H9 (cell line): ENCODE measurements around the gene DOCK10. TPM values are rescaled to one million over a fixed set of nuclear protein-coding genes. Genes with fewer than 3 reads are reported as not detected.

Experiments
- DNase-seq: peaks from one replicate; pipeline ENCODE4 v3.0.0-alpha.2; 2017
- H2AFZ ChIP-seq: one replicate; pipeline ENCODE4 v1.6.1; 2013; ENCODE audit warnings: mild to moderate bottlenecking, low read length, control low read depth, moderate library complexity
- H2AK5ac ChIP-seq: 2 replicates; pipeline ENCODE4 v1.6.1; 2013; ENCODE audit warnings: low read length, control low read depth, mixed read lengths; ENCODE audit not compliant: insufficient read length
- H2BK120ac ChIP-seq: one replicate; pipeline ENCODE4 v1.6.1; 2013; ENCODE audit warnings: low read depth, mild to moderate bottlenecking, low read length, control low read depth, inconsistent platforms; ENCODE audit not compliant: poor library complexity, severe bottlenecking
- H2BK12ac ChIP-seq: 2 replicates; pipeline ENCODE4 v1.6.1; 2013; ENCODE audit warnings: low read length, control low read depth, mixed read lengths, low read depth; ENCODE audit not compliant: insufficient read length
- H2BK15ac ChIP-seq: 2 replicates; pipeline ENCODE4 v1.6.1; 2013; ENCODE audit warnings: low read depth, low read length, control low read depth
- H2BK20ac ChIP-seq: one replicate; pipeline ENCODE4 v1.6.1; 2013; ENCODE audit warnings: low read depth, mild to moderate bottlenecking, low read length, control low read depth, inconsistent platforms; ENCODE audit not compliant: poor library complexity, severe bottlenecking
- H2BK5ac ChIP-seq: 2 replicates; pipeline ENCODE4 v1.6.1; 2013; ENCODE audit warnings: low read length, control low read depth, mixed read lengths; ENCODE audit not compliant: insufficient read length
- H3K14ac ChIP-seq: 2 replicates; pipeline ENCODE4 v1.6.1; 2013; ENCODE audit warnings: low read length, control low read depth; ENCODE audit not compliant: insufficient read depth
- H3K18ac ChIP-seq: 2 replicates; pipeline ENCODE4 v1.6.1; 2013; ENCODE audit warnings: low read depth, mild to moderate bottlenecking, mixed read lengths, low read length, control low read depth; ENCODE audit not compliant: insufficient read length
- H3K23ac ChIP-seq: 2 replicates; pipeline ENCODE4 v1.6.1; 2013; ENCODE audit warnings: low read length, control low read depth, mixed read lengths, low read depth; ENCODE audit not compliant: insufficient read length
- H3K23me2 ChIP-seq: 2 replicates; pipeline ENCODE4 v1.6.1; 2013; ENCODE audit warnings: low read depth, mild to moderate bottlenecking, mixed read lengths, low read length, control low read depth; ENCODE audit not compliant: insufficient read length, poor library complexity, severe bottlenecking
- H3K27ac ChIP-seq: 2 replicates; pipeline ENCODE4 v1.5.1; 2013; ENCODE audit warnings: low read length, control low read depth, mixed read lengths, low read depth; ENCODE audit not compliant: insufficient read length
- H3K27me3 ChIP-seq: 2 replicates; pipeline ENCODE4 v1.6.1; 2013; ENCODE audit warnings: low read length, control low read depth, inconsistent platforms; ENCODE audit not compliant: insufficient read depth
- H3K4ac ChIP-seq: 2 replicates; pipeline ENCODE4 v1.6.1; 2013; ENCODE audit warnings: low read depth, mild to moderate bottlenecking, control low read depth, inconsistent platforms, low read length, moderate library complexity
- H3K4me1 ChIP-seq: 2 replicates; pipeline ENCODE4 v1.6.1; 2013; ENCODE audit warnings: low read length, control low read depth, inconsistent platforms; ENCODE audit not compliant: insufficient read depth
- H3K4me2 ChIP-seq: 2 replicates; pipeline ENCODE4 v1.6.1; 2013; ENCODE audit warnings: low read length, control low read depth, mixed read lengths; ENCODE audit not compliant: insufficient read length, insufficient read depth
- H3K56ac ChIP-seq: 2 replicates; pipeline ENCODE4 v1.6.1; 2013; ENCODE audit warnings: low read depth, mild to moderate bottlenecking, mixed read lengths, low read length, control low read depth; ENCODE audit not compliant: insufficient read length
- H3K79me1 ChIP-seq: 2 replicates; pipeline ENCODE4 v1.6.1; 2013; ENCODE audit warnings: low read depth, mild to moderate bottlenecking, moderate library complexity, low read length, control low read depth, inconsistent platforms; ENCODE audit not compliant: insufficient read depth, poor library complexity, severe bottlenecking
- H3K79me2 ChIP-seq: 2 replicates; pipeline ENCODE4 v1.6.1; 2013; ENCODE audit warnings: low read length, control low read depth, inconsistent platforms; ENCODE audit not compliant: insufficient read depth
- H3K9ac ChIP-seq: 2 replicates; pipeline ENCODE4 v1.6.1; 2013; ENCODE audit warnings: low read length, control low read depth, mixed read lengths; ENCODE audit not compliant: insufficient read length; ENCODE audit errors: extremely low read depth
- H3K9me3 ChIP-seq: one replicate; pipeline ENCODE4 v1.6.1; 2013; ENCODE audit warnings: low read depth, low read length, inconsistent platforms; ENCODE audit not compliant: control insufficient read depth
- H3T11ph ChIP-seq: one replicate; pipeline ENCODE4 v1.6.1; 2013; ENCODE audit warnings: mild to moderate bottlenecking, low read length, control low read depth, inconsistent platforms
- H4K20me1 ChIP-seq: one replicate; pipeline ENCODE4 v1.6.1; 2013; ENCODE audit not compliant: control insufficient read depth, insufficient read length, insufficient read depth
- H4K5ac ChIP-seq: 2 replicates; pipeline ENCODE4 v1.6.1; 2013; ENCODE audit warnings: low read depth, mild to moderate bottlenecking, mixed read lengths, low read length, control low read depth; ENCODE audit not compliant: insufficient read length
- H4K8ac ChIP-seq: replicated peaks from 2 replicates; pipeline ENCODE4 v1.6.1; 2013; ENCODE audit warnings: low read length, control low read depth, mixed read lengths, low read depth; ENCODE audit not compliant: insufficient read length
- H4K91ac ChIP-seq: 2 replicates; pipeline ENCODE4 v1.6.1; 2013; ENCODE audit warnings: low read depth, mild to moderate bottlenecking, moderate library complexity, mixed read lengths, low read length, control low read depth; ENCODE audit not compliant: insufficient read length
- H3K27ac Mint-ChIP-seq, 3 experiments: 2 replicates in 2 of 3; 3 replicates in 1 of 3; pipeline ENCODE4 v1.8.0; 2020 to 2021; ENCODE audit warnings: mixed read lengths in 3 of 3, mild to moderate bottlenecking in 1 of 3, moderate library complexity in 1 of 3
- H3K27me3 Mint-ChIP-seq: 2 replicates; pipeline ENCODE4 v1.8.0; 2021; ENCODE audit warnings: low read depth, mild to moderate bottlenecking, moderate library complexity, mixed read lengths
- H3K36me3 Mint-ChIP-seq, 3 experiments: 2 replicates in 2 of 3; 3 replicates in 1 of 3; pipeline ENCODE4 v1.8.0; 2020 to 2021; ENCODE audit warnings: low read depth in 3 of 3, mixed read lengths in 3 of 3; ENCODE audit not compliant: insufficient read depth in 1 of 3
- H3K4me1 Mint-ChIP-seq, 2 experiments: 2 replicates each; pipeline ENCODE4 v1.8.0; 2020; ENCODE audit warnings: mixed read lengths in 2 of 2
- H3K4me3 Mint-ChIP-seq, 2 experiments: 2 replicates in 1 of 2; 3 replicates in 1 of 2; pipeline ENCODE4 v1.8.0; 2020 to 2021; ENCODE audit warnings: mild to moderate bottlenecking in 2 of 2, mixed read lengths in 2 of 2, moderate library complexity in 1 of 2
- H3K9me3 Mint-ChIP-seq, 2 experiments: 2 replicates in 1 of 2; 3 replicates in 1 of 2; pipeline ENCODE4 v1.8.0; 2020; ENCODE audit warnings: mild to moderate bottlenecking in 2 of 2, mixed read lengths in 2 of 2, moderate library complexity in 1 of 2
- WGBS: extraction: QIAGEN DNeasy Blood & Tissue Kit; methylation state at CpG from one replicate; pipeline ENCODE4 v1.1.7; 2013; ENCODE audit warnings: missing lambda C conversion rate, low lambda C conversion rate, mixed read lengths; ENCODE audit not compliant: insufficient read length; ENCODE audit errors: extremely low coverage; 5-methylcytosine and 5-hydroxymethylcytosine counted together
- total RNA-seq: library from RNA; stranded (reverse); gene quantifications from 2 replicates; pipeline ENCODE4 v1.2.1, GENCODE V29; 2021
- TF ChIP-seq, protein P1 (sequence below): fragments of 200-600 bp; sonication (generic); conservative IDR thresholded peaks from 3 replicates; pipeline ENCODE4 v1.8.0; 2021; ENCODE audit warnings: antibody characterized with exemption, mild to moderate bottlenecking

The DOCK10 gene
- total RNA-seq, 1 experiment from 2014 or later, result 0.79 TPM

DNA sequence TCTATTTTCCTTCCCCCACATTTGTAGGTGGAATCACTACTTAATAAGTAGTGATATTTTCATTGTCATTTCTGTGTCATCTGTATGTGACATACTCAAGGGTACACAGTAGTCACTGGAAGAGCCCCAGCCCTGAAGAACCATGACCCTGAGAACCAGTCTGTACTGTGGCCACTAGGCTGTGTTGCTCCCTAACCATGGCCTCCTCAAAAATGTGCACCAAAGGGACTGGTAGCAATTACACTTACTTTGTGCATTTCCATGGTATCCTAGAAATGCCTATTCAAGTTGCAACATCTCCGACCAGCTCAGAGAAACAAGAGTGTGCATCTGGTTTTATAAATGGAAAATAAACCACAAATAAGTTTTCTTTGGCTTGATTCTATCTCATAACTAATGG, 155.1 kb downstream of the DOCK10 start:
- H2BK20ac ChIP-seq, result no peak overlapping the region
- H3K79me2 ChIP-seq, result no peaks in the 10 kb centered on the region
- H3K14ac ChIP-seq, result no peak overlapping the region
- no peaks in the 10 kb centered on the region for H3K23me2 ChIP-seq
- no peak overlapping the region for H2AK5ac ChIP-seq
- no peaks in the 10 kb centered on the region for H3K27me3 ChIP-seq
- H4K8ac ChIP-seq, result no peak overlapping the region
- H3K9ac ChIP-seq, result no peak overlapping the region
- no peak overlapping the region for H2BK12ac ChIP-seq
- H3K18ac ChIP-seq, result no peak overlapping the region
- no peak overlapping the region for H3T11ph ChIP-seq
- peaks cover 0 to 4% of the 10 kb centered on the region in 2 experiments; a peak in 1 of 4 replicates for H3K4me1 Mint-ChIP-seq
- H3K36me3 Mint-ChIP-seq, result peaks cover 0 to 7% (median 0%) of the 10 kb centered on the region in 3 experiments; a peak in 1 of 7 replicates
- TF ChIP-seq, protein P1, sequence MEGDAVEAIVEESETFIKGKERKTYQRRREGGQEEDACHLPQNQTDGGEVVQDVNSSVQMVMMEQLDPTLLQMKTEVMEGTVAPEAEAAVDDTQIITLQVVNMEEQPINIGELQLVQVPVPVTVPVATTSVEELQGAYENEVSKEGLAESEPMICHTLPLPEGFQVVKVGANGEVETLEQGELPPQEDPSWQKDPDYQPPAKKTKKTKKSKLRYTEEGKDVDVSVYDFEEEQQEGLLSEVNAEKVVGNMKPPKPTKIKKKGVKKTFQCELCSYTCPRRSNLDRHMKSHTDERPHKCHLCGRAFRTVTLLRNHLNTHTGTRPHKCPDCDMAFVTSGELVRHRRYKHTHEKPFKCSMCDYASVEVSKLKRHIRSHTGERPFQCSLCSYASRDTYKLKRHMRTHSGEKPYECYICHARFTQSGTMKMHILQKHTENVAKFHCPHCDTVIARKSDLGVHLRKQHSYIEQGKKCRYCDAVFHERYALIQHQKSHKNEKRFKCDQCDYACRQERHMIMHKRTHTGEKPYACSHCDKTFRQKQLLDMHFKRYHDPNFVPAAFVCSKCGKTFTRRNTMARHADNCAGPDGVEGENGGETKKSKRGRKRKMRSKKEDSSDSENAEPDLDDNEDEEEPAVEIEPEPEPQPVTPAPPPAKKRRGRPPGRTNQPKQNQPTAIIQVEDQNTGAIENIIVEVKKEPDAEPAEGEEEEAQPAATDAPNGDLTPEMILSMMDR, result no peak
- no peaks in the 10 kb centered on the region for H4K20me1 ChIP-seq
- no peak overlapping the region for H3K4me2 ChIP-seq
- WGBS, result no CpG with 5 or more reads among the region's 1 CpG
- H3K27ac ChIP-seq, result no peak overlapping the region
- H3K56ac ChIP-seq, result no peak overlapping the region
- no peaks in the 10 kb centered on the region for H3K9me3 ChIP-seq
- no peak overlapping the region for H3K4me3 Mint-ChIP-seq
- H2BK120ac ChIP-seq, result no peak overlapping the region
- H3K23ac ChIP-seq, result no peak overlapping the region
- peaks cover 0 to 4% of the 10 kb centered on the region in 2 experiments; a peak in 2 of 5 replicates for H3K9me3 Mint-ChIP-seq
- peaks cover 9% of the 10 kb centered on the region for H3K27me3 Mint-ChIP-seq
- no peaks in the 10 kb centered on the region for H3K4me1 ChIP-seq
- no peak overlapping the region for H2BK15ac ChIP-seq
- no peaks in the 10 kb centered on the region for H3K79me1 ChIP-seq
- no peak overlapping the region for H4K5ac ChIP-seq
- DNase-seq, result no peak
- H2AFZ ChIP-seq, result no peak overlapping the region
- H2BK5ac ChIP-seq, result no peak overlapping the region
- H4K91ac ChIP-seq, result no peak overlapping the region
- no peak overlapping the region for H3K4ac ChIP-seq
- H3K27ac Mint-ChIP-seq, result no peak overlapping the region
